GM19438 (cell line): ENCODE measurements around the gene SSBP3.
"Not testable (repeated sequence)": the region's sequence is repeated elsewhere in the genome, so short reads cannot be mapped to it uniquely, and the experiment has no call there.

Source experiments
- ATAC-seq: cut with Tn5 transposase; IDR thresholded peaks from one replicate; pipeline ENCODE4 v1.9.1; 2021; ENCODE audit warnings: low read depth; ENCODE audit not compliant: unreplicated experiment

SSBP3 gene

DNA sequence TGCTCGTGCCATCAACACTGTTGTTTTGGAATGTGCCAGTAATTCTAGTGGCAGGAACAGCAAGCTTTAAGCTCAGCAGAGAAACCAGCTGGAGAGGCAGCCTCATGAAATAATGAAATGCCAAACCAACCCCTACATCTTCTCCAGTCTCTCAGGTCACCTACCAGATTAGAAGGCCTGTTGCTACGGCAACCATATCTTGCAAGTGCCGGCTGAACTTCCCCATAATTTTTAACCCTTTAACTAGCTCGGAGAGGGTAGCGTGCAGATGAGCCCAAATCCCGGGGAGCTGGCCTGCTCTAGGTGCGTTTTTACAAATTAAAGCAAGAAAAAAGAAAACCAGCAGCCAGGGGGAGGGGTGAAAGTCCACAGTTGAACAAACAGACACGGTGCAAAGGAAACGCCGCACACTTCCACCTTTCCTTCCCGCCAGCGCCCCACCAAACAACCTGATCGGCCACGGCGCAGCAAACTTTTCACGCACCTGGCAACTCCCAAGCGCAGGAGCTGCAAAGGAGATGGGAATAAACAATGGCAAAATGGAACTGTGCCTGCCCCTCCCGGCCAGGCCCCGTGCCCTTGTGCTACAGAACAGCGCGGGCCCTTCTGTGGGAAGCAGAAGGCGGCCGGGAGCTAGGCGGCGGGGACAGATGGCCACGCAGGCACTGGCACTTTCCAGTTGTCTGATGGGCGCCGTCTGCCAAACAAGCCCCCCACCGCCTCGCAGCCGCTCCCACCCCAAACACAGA, 50.1 kb downstream of the SSBP3 start:
- no peak for ATAC-seq

GRCh38 chr1:54354899-54355298, 51.3 kb downstream of the SSBP3 start:
- ATAC-seq: no peak

DNA sequence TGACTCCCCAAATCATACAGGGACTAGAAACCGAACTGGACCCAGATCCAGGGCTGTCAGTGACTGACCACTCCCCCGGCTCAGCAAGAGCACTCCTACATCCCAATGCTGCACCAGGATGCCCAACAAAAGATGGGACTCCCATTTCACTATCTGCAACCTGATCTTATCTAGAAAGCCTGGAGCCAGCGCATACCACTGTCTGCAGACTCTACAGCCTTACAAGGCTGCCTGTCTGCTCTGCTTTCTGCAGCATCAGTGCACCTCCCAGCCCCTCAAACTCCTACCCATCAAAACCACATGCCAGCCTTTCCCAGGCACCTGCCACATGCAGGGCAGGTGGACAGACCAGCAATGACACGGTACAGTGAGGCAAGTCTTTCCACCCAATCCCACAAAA, 52.2 kb downstream of the SSBP3 start:
- ATAC-seq: no peak

DNA sequence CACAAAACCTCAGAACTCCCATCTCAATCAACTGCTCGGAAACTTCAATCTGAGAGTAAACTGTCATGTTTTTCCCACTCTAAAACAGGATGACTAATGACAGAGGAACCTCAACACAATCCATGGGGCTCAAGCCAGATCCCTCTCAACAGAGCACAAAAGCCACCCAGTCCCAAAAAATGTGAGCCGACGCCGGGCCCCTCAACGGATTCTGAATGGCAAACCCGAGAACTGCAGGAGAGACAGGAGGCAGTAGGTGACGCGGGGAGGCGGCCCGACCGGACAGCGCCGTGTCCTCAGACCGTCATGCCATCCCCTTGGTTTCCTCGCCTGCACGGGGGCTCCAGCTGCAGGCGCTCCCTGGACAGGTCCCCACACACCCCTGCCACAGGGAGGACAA, 53.4 kb downstream of the SSBP3 start:
- no peak for ATAC-seq

- ATAC-seq: no peak
Measured at GRCh38 chr1:54350360-54350759, 55.8 kb downstream of the SSBP3 start.

GRCh38 chr1:54348700-54349021, 57.5 kb downstream of the SSBP3 start:
- ATAC-seq: no peak

GRCh38 chr1:54347955-54348699, 58.1 kb downstream of the SSBP3 start:
- ATAC-seq: no peak

- no peak for ATAC-seq
Measured at GRCh38 chr1:54347261-54347954, 58.8 kb downstream of the SSBP3 start.

DNA sequence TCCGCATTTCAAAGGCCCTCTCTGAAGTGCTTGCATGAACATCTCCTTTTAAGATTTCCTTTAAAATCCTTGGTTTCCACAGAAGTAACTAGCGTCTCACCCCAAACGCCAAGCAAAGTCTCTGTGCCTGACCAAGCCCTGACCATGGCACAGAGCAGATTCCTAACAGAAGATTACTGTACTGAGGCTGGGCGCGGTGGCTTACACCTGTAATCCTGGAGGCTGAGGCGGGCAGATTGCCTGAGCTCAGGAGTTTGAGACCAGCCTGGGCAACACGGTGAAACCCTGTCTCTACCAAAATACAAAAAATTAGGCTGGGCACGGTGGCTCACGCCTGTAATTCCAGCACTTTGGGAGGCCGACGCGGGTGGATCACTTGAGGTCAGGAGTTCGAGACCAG, 60.6 kb downstream of the SSBP3 start:
- not testable (repeated sequence) for ATAC-seq

DNA sequence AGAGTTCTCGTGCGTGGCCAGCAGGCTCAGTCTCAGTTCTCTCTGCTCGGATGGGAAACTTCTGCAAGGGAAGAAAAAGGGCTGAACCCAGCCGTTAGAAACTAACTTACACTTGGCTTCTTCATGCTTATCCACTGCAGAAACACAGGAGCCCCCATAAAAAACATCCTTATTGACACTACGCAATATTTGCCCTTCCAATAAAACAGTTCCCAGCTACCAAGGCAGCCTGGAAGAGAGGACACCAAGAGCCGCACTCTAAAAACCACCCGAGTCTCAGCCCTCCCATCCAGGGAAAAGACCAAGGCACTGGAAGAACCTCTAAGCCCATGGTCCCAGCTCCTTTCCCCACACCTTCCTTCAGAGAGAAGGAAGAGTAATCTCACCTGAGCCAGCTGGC, 61.1 kb downstream of the SSBP3 start:
- no peak for ATAC-seq

DNA sequence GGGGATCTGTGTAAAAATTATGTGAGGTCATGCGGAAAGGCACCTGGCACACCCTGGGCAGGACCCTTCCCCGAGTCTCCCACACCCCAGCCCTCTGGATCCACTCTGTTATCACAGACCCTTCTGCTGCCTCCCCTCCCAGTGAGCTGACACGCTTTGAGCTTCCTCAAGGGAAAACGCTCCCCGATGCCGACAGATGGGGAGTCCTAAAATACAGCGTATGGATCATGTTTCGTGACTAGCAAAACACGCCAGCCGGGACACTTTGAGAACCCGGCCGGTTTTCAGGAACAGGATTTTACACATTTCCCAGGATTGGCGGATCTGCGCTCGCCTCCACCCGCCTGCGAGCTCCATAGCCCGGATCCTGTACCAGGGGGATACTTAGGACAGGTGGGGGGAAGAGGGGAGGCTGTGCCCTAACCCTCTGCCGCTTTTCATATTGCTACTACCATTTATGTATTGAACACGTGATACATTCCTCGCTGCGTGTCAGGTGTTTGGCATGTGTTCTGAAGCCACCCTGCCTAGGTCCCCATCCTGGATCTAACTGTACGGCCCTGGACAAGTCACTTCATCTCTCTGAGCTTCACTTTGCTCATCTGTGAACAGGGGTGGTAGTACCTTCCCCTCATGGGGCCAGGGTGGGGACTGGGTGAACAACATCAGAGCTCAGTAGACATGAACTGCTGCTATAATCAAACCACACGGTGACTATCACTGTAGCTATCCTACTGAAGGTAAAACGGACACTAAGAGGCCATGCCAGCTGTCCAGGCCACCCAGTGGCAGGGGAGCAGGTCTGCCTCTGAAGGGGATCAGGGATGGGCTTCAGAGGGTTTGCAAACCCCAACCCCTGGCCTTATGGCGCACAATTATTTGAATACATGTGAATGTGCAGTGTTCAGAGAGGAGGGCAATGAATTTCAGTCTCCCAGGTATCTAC, 63.2 kb downstream of the SSBP3 start:
- no peak for ATAC-seq

GRCh38 chr1:54342288-54342687, 63.9 kb downstream of the SSBP3 start:
- ATAC-seq: no peak

- ATAC-seq: no peak
Measured at GRCh38 chr1:54341763-54342162, 64.4 kb downstream of the SSBP3 start.

DNA sequence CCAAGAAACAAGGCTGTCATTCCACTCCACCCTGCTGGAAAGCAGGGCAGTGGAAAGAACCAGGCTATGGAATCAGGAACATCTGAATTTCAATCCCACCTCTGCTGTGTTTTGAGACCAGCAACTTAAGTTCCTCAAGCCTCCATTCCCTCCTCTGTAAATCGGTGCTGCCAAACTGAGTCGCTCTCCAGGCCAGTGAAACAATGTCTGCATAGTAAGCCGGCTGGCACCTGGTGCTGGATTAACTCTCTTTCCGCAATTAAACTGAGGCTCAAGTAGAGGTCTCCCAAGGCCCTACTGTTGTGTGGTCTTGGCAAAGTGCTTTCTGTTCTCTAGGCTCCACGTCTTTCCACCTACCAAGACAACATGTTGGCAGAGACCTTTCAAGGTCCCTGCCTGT, 65.3 kb downstream of the SSBP3 start:
- no peak for ATAC-seq

DNA sequence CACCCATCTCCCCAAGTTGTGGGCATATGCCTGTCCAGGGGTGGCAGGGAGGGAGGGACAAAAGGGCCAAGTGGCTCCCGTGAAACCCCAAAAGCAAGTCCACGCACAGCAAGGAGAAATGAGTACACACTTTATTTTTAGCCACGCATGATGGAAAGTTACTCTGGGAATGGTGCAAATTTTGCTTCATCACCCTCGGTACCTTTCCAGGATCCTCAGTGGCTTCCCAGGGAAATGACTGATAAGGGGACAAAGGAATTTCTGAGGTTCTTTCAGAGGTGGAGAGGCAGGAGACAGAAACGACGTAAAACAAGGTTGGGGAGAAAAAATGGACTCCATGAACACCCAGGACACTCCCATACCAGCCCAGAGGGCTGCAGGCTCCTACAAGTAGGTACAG, 65.8 kb downstream of the SSBP3 start:
- no peak for ATAC-seq

GRCh38 chr1:54339126-54339525, 67.1 kb downstream of the SSBP3 start:
- ATAC-seq: no peak

- no peak for ATAC-seq
Measured at GRCh38 chr1:54338464-54338863, 67.7 kb downstream of the SSBP3 start.

GRCh38 chr1:54337928-54338327, 68.3 kb downstream of the SSBP3 start:
- ATAC-seq: no peak

DNA sequence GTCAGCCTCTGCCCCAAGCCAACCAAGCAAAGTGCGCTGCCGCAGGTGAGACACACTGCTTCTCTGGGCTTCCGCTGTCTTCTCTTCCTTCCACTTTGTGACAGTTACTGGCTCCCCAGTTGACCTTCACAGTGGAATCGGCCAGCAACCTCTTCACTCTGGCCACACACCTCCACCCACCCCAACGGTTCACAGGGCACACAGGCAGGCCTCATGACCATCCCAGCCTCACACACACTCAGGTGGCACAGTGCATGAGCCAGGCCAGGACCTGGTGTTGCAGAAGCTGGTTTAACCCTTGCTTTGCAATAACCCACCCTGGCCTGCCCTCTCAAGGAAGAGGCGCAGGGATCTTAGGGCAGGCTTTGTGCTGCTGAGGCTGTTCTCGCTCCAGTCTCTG, 69.2 kb downstream of the SSBP3 start:
- ATAC-seq: no peak

DNA sequence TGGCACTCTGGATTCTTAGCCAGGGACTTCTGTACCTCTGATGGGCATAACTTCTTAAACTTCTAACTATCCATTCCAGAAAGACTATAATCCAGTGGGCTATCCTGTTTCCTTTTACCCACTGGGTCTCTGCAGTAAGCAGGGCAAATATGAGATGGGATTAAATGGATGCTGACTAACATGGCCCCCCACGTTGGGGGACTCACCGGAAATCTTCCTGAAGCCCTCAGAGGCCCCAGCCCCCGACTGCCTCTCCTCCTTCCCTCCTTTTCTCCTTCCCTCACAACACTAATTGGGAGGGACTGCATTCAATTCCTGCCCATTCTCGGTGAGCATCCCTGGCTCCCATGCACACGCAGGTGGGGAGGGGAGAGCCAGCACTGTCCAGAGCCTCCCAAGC, 70.1 kb downstream of the SSBP3 start:
- ATAC-seq: no peak

DNA sequence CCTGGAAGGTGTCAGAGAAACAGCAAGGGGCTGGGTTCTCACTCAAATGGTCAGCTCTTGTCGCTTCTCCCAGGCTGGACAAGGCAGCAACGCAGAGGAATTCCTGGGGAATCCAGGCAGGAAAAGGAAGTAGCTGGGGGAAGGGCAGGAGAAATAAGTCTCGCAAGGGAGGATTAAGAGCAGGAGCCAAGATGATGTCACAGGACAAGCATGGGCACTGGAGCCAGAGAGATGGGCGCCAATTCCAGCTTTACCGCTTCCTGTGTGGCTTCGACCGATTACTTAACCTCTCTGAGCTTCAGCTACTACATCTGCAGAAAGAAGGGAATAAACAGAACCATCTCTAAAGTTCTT, 70.5 kb downstream of the SSBP3 start:
- ATAC-seq: no peak
